IPS DF 4.7 (cell line): ENCODE measurements around the gene PARL.
"Not testable (repeated sequence)": the region's sequence is repeated elsewhere in the genome, so short reads cannot be mapped to it uniquely, and the experiment has no call there.

Source experiments
- DNase-seq: peaks from one replicate; pipeline ENCODE4 v3.0.0-alpha.2; 2013; ENCODE audit warnings: low spot score; ENCODE audit errors: extremely low read depth

Gene PARL

DNA sequence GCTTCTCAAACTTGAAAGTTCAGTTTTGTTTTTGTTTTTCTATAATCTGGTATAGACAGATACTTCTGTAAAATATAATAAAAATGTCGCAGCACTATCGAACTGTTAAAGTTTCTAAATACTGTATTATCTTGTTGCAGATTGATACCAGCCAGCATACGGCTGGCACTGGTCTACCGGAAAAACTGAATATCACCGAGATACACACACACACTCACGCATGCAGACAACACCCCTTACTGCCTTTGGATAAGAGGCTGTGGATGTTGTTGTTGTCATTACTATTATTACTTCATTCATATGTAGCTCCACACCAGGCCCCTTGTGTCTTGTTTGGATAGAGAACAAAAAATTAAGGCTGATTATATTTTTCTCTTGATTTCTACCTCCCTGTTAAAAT is 91.7 kb downstream of the PARL start:
- no peak for DNase-seq

DNA sequence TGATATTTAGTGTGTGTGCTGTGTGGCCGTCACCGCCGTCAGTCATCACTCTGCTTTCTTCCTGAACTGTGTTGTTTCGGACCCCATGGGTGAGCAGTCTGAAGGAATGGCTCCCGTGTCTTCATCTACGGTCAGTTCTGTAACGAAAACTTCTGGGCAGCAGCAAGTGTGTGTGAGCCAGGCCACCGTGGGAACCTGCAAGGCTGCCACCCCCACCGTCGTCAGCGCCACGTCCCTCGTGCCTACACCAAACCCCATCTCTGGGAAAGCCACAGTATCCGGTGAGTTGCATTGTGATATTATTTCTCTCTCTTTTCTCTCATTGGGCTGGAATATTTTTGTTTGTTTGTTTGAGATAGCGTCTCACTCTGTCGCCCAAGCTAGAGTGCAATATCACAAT is 94.0 kb downstream of the PARL start:
- no peak for DNase-seq

DNA sequence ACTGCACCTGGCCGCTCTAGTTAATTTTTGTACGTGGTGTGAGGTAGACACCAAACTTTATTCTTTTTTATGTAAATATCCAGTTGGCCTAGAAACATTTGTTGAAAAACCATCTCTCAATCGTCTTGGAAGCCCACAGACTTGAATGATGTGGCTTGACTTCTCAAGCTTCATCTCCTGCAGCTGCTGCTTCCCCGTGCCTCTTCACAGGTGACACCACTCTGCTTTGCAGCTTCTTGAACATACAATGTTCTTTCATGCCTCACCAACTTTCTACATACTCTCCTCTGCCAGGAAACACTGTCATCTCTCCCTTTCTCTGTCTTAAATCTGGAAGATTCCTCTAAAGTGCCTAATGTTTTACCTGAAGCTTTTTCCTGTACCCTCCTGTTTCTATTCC is 94.9 kb downstream of the PARL start:
- no peak for DNase-seq

DNA sequence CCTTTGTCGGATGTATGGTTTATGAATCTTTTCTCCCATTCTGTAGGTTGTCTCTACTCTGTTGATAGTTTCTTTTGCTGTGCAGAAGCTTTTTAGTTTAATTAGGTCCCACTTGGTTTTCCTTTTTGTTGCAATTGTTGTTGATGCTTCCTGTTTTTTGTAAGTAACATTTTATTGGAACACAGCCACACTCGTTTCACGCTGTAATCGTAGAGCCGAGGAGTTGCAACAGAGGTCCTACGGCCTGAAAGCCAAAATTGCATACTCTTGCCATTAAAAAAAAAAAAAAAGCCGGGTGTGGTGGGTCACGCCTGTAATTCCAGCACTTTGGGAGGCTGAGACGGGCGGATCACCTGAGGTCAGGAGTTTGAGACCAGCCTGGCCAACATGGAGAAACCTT is 100.2 kb downstream of the PARL start:
- DNase-seq = not testable (repeated sequence)

DNA sequence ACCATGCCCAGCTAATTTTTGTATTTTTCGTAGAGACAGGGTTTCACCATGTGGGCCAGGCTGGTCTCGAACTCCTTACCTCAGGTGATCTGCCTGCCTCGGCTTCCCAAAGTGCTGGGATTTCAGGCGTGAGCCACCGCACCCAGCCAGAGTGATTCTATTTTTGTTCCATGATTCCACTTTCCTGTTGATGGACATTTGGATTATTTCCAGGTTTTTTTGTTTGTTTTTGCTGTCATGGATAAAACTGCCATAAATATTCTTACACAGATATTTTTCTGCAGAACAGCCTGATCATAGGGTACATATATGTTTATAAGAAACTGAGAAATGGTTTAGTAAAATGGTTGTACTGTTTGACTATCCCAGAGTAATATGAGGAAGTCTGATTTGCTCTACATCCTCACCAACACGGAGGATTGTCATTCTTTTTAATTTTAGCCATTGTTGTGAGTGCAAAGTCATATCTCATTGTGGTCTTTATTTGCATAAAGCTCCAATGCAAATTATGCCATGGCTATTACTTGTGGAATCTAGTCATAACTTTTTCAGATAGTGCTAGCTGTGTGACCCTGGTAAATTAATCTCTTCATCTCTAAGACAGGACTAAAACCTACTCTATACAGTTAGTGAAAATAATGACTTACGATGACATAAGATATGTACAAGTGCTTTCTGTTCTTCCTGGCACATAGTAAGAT is 102.0 kb downstream of the PARL start:
- no peak for DNase-seq

DNA sequence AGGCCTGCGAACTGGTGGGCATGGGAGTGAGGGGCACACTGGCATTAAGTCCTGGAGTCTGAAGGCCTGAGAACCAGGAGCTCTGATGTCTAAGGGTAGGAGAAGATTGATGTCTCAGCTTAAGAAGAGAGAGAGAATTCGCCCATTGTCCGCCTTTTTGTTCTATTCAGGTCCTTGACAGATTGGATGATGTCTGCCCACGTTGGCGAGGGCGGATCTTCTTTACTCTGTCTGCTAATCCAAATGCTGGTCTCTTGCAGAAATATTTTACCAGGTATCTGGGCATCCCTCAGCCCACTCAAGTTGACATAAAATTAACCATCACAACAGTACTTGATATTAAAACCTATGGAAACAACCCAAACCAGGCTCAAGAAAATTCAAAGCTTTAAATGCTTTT is 103.4 kb downstream of the PARL start:
- no peak for DNase-seq

DNA sequence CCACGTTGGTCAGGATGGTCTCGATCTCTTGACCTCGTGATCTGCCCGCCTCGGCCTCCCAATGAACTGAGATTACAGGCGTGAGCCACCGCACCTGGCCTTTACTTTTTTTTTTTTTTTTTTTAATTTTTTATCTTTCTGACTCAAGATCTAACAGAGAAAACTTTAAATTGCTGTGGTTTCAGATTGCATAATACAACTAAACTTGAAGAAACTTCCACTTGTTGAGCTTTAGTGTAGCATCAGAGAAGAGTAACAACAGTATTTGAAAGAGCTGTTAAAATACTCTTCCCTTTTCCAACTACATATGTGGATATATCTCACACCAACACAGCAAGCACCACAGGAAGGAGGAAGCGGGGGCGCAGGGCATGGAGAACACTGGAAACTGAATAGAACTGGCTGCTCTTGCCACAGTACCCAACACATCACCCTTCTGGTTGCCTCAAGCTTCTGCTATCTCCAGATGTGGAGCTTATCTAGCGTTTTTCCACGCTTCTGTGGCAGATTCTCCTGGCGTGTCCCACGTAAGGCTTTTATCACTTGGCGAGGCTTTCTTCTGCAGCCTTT is 104.7 kb downstream of the PARL start:
- no peak for DNase-seq
